ENCODE measurements around the gene MDFIC.
"Not testable (repeated sequence)": the region's sequence is repeated elsewhere in the genome, so short reads cannot be mapped to it uniquely, and the experiment has no call there.

Gene MDFIC, protein sequence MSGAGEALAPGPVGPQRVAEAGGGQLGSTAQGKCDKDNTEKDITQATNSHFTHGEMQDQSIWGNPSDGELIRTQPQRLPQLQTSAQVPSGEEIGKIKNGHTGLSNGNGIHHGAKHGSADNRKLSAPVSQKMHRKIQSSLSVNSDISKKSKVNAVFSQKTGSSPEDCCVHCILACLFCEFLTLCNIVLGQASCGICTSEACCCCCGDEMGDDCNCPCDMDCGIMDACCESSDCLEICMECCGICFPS

DNA sequence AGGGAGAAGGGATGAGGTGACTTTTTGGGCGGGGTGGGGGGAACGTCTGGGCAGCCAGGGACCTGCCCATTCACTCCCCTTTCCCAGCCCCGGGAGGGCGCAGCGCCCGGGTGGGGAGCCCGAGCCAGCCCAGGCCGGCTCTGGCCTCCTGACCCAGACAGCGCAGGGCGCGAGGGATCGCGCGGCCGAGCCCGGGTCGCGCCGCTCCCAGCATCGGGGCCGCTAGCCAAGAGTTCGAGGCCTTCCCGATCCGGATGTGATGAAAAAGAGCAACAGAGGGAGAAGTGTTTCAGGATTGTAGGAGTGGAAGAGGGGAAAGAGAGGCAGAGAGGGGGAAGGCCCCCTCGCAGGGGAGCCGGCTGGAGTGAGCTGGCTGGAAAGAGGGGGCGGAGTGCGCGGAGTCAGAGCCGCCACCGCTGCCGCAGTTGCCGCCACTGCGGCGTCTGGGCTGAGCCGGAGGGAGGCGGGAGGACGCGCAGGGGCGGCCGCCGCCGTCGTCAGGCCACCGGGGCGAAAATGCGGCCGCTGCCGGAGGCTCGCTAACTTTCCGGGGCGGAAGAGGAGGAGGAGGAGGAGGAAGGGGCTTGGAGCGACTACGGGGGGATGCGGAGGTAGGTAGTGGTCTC is at the start of gene MDFIC:
TSS of gene MDFIC (plus strand) at position 69 of the 626 bp plus-strand sequence. CDS start 940 bp downstream, outside the sequence.
- DNase-seq (ENCODE audit: low spot score): peak; percentile 83

DNA sequence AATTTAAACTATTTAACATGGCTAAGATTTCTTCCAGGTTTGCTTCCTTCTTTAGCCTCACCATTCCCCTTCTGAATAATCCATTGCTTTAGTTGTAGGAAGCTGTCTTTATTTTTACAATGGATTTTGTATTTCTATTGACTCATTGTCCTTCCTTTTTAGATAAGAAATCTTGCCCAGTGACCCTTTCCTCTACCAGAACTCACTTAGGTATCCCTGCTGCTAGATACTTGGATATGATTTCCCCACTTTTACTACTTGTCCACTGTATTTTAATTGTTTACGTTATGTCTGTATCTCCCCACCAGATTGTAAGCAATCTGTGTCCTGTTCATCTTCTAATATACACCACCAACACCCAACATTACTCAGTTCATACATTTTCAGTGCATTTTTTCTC is 47.7 kb upstream of the MDFIC start:
- DNase-seq (ENCODE audit: low spot score): no peak

DNA sequence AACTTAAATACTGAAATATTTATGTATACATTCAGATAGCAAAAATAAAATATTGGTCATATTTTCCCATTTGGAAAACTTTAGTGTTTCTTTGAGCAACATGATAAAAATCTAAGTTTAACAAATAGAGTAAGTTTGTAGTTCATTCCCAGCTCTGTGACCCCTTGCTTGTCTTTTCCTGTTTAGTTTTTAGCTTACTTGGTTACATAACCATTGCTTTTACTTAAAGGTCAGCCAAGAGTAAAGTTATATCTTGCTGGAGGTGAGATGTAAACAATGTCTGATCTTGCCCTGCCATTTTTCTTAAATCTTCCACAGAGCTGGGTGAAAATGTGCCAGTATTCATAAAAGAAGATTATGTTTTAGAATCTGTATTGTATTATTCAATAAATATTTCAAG is 46.7 kb upstream of the MDFIC start:
- no peak for DNase-seq (ENCODE audit: low spot score)

DNA sequence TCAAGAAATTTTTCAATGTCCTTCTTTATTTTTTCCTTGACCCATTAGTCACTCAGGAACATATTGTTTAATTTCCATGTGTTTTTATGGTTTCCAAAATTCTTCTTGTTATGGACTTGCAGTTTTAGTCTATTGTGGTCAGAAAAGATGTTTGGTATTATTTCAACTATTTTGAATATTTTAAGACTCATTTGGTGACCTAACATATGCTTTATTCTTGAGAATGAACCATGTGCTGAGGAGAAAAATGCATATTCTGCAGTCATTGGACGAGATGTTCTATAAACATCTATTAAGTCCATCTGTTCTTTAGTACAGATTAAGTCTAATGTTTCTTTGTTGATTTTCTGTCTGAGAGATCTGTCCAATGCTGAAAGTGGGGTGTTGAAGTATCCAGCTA is 42.3 kb upstream of the MDFIC start:
- DNase-seq (ENCODE audit: low spot score): no peak

DNA sequence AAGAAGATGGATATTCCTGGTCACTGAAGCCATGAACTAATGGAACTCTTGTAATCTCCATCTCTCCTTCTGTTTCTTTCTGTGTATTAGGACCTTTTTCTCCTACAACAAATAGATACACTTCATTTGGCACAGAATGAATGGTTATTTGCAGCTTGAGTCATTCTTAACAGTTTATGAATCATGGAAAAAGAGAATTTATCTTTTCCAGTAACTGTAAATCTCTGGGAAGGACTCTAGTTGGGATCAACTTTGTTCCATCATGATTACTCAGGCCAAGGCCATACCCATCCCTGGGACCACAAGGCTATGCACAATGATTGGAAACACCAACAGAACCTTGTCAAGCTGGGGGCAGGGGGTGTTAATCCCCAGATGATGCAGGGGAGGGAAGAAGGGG is 36.1 kb upstream of the MDFIC start:
- no peak for DNase-seq (ENCODE audit: low spot score)

DNA sequence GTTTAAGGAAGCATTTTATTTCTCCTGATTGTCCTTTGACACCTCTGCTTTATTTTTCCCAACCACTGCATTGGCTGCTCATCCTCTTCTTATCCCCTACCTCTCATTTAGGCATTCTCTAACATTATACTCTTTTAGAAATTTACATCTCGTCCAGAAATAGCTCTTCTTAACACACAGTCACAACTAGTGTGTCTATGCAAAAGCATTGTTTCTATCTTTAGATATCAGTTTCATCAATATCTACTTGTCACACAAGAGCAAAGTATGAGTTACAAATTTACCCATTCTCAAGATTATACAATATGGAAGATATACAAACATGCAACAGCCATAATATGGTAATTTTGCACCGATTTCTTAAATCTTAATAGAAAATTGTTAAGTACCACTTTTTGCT is 35.7 kb upstream of the MDFIC start:
- DNase-seq (ENCODE audit: low spot score): no peak

DNA sequence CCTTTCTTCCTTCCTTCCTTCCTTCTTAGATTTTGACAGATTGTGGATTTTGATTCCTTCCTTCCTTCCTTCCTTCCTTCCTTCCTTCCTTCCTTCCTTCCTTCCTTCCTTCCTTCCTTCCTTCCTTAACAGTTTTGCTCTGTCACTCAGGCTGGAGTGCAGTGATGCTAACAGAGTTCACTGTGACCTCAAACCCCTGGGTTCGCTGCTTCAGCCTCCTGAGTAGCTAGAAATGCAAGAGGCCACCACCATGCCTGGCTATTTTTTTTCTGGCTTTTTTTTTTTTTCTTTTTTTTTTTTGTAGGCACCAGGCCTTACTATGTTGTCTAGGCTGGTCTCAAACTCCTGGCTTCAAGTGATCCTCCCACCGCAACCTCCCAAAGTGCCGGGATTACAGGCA is 32.8 kb upstream of the MDFIC start:
- DNase-seq (ENCODE audit: low spot score): not testable (repeated sequence)

DNA sequence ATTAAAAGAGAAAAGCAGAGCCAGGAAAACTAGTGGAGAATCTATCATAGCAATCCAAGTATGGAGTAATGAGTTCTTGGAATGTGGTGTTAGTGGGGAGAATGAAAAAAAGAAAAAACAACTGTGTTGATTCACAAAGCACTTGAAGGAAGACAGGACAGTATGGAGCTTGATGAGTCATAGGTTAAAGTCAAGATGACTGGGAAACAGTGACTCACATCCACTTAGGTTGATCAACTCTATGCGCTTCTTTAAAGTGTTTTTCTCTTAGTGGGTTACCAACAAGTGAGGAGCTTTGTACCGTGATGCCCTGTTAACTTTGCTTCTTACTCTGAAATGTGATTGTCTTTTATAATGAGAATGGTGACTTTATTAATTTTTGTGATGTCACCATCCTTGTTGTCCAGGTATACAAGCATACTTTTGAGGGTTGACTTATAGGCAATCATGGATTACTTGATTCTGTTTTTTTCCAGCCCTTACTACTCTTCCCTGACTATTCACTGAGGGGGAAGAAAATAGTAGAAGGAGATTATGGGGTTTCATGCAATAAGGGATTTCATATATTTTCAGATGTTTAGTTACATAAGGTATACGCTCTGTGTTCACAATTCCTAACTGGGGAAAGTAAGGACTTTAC is 32.1 kb upstream of the MDFIC start:
- DNase-seq (ENCODE audit: low spot score): peak; percentile 75

DNA sequence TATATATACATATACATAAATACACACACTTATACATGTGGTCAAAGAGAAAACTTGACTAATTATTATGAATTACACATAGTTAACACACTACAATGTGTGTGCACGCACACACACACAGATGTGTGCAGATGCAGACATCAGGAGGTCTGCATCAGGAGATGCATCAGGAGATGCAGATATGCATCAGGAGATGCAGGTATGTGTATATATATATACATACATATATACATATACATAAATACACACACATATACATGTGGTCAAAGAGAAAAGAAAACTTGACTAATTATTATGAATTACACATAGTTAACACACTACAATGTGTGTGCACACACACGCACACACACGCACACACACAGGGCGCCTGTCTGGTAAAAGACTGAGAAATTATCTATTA is 31.3 kb upstream of the MDFIC start:
- DNase-seq (ENCODE audit: low spot score): no peak

DNA sequence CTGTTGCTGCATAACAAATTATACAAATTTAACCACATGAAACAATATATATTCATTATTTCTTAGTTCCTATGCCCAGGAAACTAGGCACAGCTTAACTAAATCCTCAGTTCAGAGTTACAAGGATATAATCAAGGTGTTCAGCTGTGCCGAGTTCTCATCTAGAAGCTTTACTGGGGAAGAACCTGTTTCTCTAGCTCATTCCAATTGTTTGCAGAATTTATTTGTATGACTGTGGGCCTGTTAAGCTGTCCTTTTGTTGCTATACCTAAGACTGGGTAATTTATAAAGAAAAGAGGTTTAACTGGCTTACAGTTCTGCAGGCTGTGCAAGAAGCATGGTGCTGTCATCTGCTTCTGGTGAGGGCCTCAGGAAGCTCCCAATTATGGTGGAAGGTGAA is 21.8 kb upstream of the MDFIC start:
- no peak for DNase-seq (ENCODE audit: low spot score)

DNA sequence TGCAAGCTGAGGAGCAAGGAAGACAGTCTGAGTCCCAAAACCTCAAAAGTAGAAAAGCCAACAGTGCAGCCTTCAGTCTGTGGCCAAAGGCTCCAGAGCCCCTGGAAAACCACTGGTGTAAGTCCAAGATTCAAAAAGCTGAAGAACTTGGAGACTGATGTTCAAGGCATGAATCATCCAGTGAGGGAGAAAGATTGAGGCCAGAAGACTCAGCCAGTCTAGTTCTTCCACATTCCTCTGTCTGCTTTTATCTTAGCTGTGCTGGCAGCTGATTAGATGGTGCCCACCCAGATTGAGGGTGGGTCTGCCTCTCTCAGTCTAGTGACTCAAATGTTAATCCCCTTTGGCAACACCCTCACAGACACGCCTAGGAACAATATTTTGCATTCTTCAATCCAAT is 20.1 kb upstream of the MDFIC start:
- DNase-seq (ENCODE audit: low spot score): no peak

DNA sequence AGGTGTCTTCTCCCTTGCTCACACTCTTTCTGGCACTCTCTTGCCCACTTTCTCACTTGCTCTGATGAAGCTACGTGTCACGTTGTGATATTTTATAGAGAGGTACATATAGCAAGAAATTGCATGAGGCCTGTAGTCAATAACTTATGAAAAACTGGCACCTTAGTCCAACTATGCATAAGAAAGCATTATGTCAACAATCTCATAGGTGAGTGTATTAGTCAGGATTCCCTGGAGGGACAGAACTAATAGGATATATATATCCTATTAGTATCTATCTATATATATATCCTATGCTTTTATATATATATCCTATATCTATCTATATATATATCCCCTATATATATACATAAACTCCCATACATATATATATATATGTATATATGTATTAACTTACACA is 18.8 kb upstream of the MDFIC start:
- no peak for DNase-seq (ENCODE audit: low spot score)

DNA sequence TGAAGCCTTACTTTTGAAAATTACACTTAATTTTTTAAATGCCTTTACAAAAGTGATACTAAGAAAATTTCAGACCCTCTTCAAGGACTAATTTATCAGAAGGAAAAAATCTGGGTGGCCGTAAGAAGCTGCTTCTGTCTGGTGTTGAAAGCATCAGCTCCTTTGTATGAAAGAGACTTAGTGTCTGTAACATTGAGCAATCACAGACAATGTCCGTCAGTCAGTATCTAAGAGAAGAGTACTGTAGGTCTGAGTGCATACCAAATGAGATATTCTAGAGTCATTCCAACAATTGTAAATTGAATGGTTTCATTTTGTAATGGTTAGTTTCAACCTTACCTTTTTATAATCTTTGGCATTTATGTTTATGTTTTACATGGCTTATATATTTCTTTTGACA is 11.1 kb upstream of the MDFIC start:
- DNase-seq (ENCODE audit: low spot score): no peak

DNA sequence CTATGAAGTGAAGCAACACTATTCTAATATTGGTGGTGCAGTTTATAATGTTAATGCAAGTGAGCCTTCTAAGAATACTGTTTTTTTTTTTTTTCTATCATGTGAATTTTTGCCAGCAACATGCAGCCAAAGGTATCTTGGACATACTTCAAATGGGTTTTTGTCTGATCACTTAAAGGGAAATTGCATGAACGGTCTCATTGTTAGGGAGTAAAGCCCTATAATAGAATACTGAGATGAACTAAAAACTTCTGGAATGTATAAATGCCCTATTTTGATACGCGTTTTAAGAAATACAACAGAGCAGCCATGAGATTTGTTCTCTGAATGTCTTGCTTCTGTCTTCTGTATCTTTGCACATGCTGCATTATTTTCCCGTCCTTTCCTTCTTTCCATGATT is 10.5 kb upstream of the MDFIC start:
- DNase-seq (ENCODE audit: low spot score): no peak

DNA sequence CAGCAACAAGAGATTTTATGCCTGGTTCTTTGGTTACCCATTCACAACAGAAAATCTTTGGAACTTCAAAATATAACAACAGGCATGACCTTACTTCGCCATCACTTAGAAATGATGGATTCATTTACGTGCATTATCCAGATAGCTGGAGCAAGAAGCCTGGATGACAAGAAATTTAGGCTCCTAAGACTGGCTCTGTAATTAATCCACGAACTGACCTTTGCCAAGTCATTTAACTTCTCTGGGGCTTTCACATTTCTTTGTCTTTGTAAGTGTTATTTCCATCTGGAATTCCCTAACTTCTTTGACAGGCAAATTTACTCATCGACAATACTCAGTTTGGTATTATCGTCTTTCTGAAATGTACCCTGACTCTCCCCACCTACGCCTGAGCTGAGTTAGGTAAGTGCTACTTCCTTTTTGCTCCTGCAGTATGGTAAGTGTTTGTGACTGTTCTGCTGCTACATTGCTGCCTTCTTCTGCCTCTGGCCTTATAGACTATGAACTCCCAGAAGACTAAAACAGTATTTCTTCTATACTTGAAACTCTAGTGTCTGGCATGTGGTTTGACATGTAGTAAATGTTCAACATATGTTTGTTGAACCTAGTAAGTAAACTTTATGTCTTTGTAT is 5.5 kb upstream of the MDFIC start:
- DNase-seq (ENCODE audit: low spot score): no peak

DNA sequence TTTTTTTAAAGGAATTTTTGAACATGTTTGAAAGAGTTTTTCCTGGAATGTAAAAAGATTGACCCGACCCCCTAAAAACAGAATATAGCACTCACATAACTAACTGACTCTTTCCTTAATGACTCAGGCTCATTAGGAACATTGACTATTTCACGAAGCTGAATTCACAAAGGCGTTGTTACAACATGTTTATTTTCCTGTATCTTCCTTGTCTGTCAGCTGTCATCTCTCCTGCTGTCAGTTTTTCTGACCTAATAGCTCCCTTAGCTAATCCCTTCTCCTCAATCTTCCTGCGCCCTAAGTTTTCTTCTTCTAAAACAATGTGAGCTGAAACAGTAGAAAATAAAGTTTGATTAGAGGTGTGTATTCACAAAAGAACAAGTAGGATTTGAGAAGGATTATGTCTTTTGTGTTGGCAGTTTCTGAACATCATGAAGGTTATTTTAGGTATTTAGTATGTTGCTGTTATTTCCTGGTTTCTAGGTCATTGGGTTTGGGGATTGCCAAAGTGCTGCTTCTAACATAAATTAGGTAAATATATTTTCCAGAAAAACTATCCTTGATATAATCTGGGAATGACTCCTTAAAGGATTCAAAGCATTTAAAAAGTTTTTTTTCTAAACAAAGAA is 4.6 kb upstream of the MDFIC start:
- no peak for DNase-seq (ENCODE audit: low spot score)

DNA sequence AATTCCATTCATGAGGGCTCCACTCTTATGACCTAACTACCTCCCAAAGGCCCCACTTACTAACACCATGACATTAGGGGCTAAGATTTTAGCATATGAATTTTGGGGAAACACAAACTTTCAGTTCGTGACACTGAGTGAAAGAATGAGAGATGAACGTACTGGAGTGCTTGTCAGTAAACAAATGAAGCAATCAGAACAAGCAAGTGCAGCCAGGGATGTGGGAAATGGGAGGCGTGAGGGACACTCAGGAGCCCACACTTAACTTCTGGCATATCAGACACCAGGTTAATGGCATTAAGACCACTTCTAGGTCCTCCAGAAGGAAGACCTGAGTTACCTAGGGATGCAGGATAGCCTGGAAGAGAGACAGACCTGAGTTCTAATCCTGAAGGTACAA is 2.3 kb upstream of the MDFIC start:
- DNase-seq (ENCODE audit: low spot score): no peak

DNA sequence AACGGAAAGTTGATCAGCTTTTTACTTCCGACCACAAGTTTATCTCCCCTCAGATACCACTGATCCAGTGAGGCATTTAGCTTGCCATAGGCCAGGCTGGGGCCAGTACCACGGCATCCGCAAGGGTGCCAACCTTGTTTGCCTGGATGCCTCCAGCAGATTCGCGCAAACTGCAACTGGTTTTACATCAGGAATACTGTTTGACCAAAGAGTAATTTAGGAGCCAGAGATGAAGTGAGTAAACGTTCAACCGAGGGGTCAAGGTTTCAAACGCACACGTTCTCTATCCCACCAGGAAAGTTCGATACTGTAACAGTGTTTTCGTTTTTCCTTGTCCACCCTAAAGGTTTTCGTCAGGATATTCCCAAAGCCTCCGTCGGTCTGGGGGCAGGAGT is 266 bp upstream of the MDFIC start:
- peak; percentile 23 for DNase-seq (ENCODE audit: low spot score)

DNA sequence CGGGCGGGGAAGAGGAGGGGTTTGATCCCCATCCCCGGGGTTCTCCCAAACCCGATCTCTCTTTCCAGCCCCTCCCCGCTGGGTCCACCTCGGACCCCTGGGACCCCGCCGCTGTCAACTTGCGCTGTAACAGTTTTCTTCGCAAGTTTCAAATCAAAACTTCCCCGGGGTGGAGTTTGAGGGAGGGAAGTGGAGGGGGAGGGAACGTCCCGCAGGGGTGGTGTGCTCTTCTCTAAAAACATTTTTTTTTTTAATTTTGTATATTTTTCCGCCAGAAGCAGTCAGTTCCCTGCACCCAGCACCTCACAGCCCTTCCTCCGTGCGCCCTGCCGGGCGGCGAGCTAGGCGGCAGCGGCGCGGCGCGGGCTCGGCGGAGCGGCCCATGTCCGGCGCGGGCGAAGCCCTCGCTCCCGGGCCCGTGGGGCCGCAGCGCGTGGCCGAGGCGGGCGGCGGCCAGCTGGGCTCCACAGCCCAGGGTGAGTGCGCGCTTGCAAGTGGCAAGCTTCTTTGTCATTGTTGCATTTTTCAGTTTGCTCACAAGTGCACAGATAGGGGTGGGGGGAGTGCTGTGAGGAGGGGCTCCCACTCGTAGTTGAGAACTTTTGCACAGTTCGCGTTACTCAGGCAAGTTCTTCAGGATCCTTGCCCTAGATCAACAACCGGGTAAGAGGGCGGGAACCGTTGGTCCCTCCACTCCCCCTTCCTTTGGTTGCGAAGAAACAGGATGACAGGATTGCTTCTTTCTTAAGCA is 933 bp downstream of the MDFIC start:
- DNase-seq (ENCODE audit: low spot score): peak; percentile 69

DNA sequence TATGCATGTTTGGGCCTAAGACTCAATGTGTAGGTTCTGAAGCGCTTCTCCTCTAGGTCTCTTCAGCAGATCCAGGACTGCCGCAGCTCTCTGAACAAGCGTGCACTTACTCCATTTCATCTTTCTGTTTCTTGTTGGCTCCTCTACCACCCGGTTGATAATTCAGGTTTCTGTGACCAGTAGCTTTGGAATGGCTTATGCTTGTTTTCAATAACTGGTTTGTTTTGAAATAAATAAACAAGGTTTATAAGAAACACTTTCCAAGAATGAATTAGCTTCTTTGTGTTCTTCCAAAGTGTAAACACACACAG is 1.5 kb downstream of the MDFIC start:
- DNase-seq (ENCODE audit: low spot score): no peak

DNA sequence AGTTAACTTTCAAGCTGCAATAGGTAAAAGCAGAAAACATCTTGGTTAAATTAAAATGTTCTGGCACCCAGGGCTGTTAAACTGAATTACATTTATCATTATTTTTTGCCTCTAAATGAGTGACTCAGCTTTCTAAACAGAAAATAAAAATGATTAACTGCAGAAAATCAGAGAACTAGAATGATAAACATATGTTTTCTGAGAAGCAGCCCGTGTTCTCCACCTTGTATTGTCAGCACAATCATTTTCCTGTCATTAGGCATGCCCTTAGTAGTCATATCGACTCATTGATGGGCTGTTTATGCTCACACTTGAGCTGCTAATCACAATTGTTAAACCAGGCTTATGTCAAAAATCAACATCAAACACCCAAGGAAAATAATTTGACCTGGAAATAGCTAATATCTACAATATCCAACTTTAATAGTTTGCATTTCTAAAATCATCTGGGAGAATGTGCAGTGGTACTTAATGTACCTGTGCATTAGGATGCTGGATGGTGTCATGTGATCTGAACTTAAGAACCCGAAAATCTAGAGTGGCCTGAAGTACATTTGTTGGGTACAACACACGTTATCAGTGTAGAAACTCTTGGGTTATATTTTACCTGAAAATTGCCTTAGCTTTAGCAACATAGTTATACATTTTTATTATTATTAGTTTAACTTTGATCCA is 2.3 kb downstream of the MDFIC start:
- DNase-seq (ENCODE audit: low spot score): no peak

DNA sequence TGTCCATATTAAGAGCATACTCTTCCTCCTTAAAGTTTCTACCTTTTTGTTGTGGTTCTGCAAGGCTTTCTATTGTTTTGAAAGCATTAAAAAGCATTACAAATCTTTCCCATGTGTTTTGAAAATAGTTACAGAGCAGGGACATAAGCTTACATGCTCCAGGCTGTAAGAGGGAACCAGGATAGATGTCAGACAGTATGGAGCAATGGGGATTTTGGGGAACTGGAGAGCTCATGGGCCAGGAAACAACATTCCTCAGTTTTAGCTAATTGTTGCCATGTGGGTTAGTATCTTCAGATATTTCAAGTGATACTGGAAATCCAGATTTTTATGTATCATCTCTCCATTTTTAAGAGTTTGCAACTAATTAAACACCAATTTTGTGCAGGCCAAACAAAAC is 3.5 kb downstream of the MDFIC start:
- DNase-seq (ENCODE audit: low spot score): no peak
